CD4-positive, alpha-beta T cell treated with Interferon alpha-2 for 1 hour (primary cell): ENCODE results near the gene ITGA8.
"Not testable (repeated sequence)": the region's sequence is repeated elsewhere in the genome, so short reads cannot be mapped to it uniquely, and the experiment has no call there.

ENCODE experiments used
- DNase-seq, 2 donors: peaks; one replicate each; pipeline ENCODE4 v3.0.0-alpha.2; 2020 to 2022

Gene ITGA8

GRCh38 chr10:15719899-15720634, at the start of gene ITGA8:
ITGA8 (minus strand) TSS chr10:15719922; CDS start chr10:15719771, 151 bp downstream.
- no peak for DNase-seq

GRCh38 chr10:15764892-15765454, 45.3 kb upstream of the ITGA8 start:
- no peak for DNase-seq

GRCh38 chr10:15763006-15763405, 43.3 kb upstream of the ITGA8 start:
- DNase-seq = no peak

GRCh38 chr10:15762239-15762638, 42.5 kb upstream of the ITGA8 start:
- DNase-seq = not testable (repeated sequence)

GRCh38 chr10:15761224-15761623, 41.5 kb upstream of the ITGA8 start:
- DNase-seq = not testable (repeated sequence)

- no peak for DNase-seq
Measured at GRCh38 chr10:15760681-15761080, 41.0 kb upstream of the ITGA8 start.

GRCh38 chr10:15759265-15759664, 39.5 kb upstream of the ITGA8 start:
- no peak for DNase-seq

- no peak for DNase-seq
Measured at GRCh38 chr10:15758618-15759017, 38.9 kb upstream of the ITGA8 start.

GRCh38 chr10:15754937-15755336, 35.2 kb upstream of the ITGA8 start:
- no peak for DNase-seq

- DNase-seq = no peak
Measured at GRCh38 chr10:15751046-15751445, 31.3 kb upstream of the ITGA8 start.

GRCh38 chr10:15748126-15748525, 28.4 kb upstream of the ITGA8 start:
- no peak for DNase-seq

GRCh38 chr10:15747632-15748031, 27.9 kb upstream of the ITGA8 start:
- DNase-seq = no peak

GRCh38 chr10:15745751-15746150, 26.0 kb upstream of the ITGA8 start:
- DNase-seq = no peak

- DNase-seq = peak in 1 of 2 donors; percentile 28
Measured at GRCh38 chr10:15744217-15744865, 24.6 kb upstream of the ITGA8 start.

- DNase-seq = no peak
Measured at GRCh38 chr10:15743443-15743842, 23.7 kb upstream of the ITGA8 start.

GRCh38 chr10:15742836-15743235, 23.1 kb upstream of the ITGA8 start:
- DNase-seq = no peak

GRCh38 chr10:15742102-15742501, 22.4 kb upstream of the ITGA8 start:
- DNase-seq = no peak

- DNase-seq = no peak
Measured at GRCh38 chr10:15741581-15741980, 21.9 kb upstream of the ITGA8 start.

GRCh38 chr10:15740261-15740660, 20.5 kb upstream of the ITGA8 start:
- no peak for DNase-seq

- DNase-seq = no peak
Measured at GRCh38 chr10:15739254-15739970, 19.7 kb upstream of the ITGA8 start.

GRCh38 chr10:15738270-15738925, 18.7 kb upstream of the ITGA8 start:
- no peak for DNase-seq

- DNase-seq = no peak
Measured at GRCh38 chr10:15737656-15738055, 17.9 kb upstream of the ITGA8 start.

- DNase-seq = no peak
Measured at GRCh38 chr10:15735763-15736162, 16.0 kb upstream of the ITGA8 start.
